HepG2 (cell line): ENCODE results near the gene DAAM1. TPM values are rescaled to one million over a fixed set of nuclear protein-coding genes. Genes with fewer than 3 reads are reported as not detected.

ENCODE experiments used
- ATAC-seq: fragments of 200-7000 bp; cut with Tn5 transposase; 3 replicates; pipeline ENCODE4 v1.9.1; 2020; ENCODE audit warnings: mild to moderate bottlenecking, moderate library complexity
- BruUV-seq: library from RNA; stranded (reverse); fragments of 400-500 nt; replicated peaks from 2 replicates; lab custom pipeline; 2021; lab: Mats Ljungman, UMichigan
- CTCF ChIA-PET: fragments of 300-600 bp; formaldehyde crosslinking; extraction: SDS; loops from one replicate; lab custom pipeline; 2021; ENCODE audit warnings: low total read pairs, inconsistent platforms, low intra/inter-chr PET ratio; lab: Yijun Ruan, JAX
- POLR2A ChIA-PET: fragments of 350-600 bp; sonication (Branson Sonifier 250); formaldehyde crosslinking; loops from one replicate; lab custom pipeline; 2020; ENCODE audit warnings: antibody characterized with exemption, inconsistent platforms; lab: Yijun Ruan, JAX
- DNase-seq: peaks from one replicate; pipeline ENCODE4 v3.0.0-alpha.2; 2015; ENCODE audit warnings: low spot score
- FAIRE-seq: peaks from 3 replicates; lab custom pipeline; 2011; peaks lifted over from hg19 to GRCh38; lab: Jason Lieb, UNC
- H2AFZ ChIP-seq: one replicate; pipeline ENCODE4 v1.6.1; 2011; ENCODE audit warnings: low read length, inconsistent platforms
- H3K27ac ChIP-seq: fragments of 300-600 bp; 3 replicates; pipeline ENCODE4 v1.8.0; 2011; ENCODE audit warnings: mixed run types, mild to moderate bottlenecking, mixed read lengths, low read length, inconsistent platforms; ENCODE audit not compliant: insufficient read depth; ENCODE audit errors: extremely low read length
- H3K27me3 ChIP-seq, 2 experiments: fragments of 200-600 bp in 1 of 2; 2 replicates in 1 of 2; 3 replicates in 1 of 2; pipeline versions ENCODE4 v1.6.0 to v1.8.0; 2011; ENCODE audit warnings: low read length in 2 of 2, mild to moderate bottlenecking in 2 of 2, moderate library complexity in 2 of 2, inconsistent platforms in 1 of 2; ENCODE audit not compliant: insufficient read depth in 2 of 2, control insufficient read depth in 1 of 2
- H3K36me3 ChIP-seq, 2 experiments: fragments of 200-600 bp in 1 of 2; replicated peaks in 1 of 2; 2 replicates in 1 of 2; 3 replicates in 1 of 2; pipeline versions ENCODE4 v1.5.1 to v1.8.0; 2011; ENCODE audit warnings: low read length in 2 of 2, inconsistent platforms in 1 of 2; ENCODE audit not compliant: insufficient read depth in 2 of 2, control insufficient read depth in 1 of 2
- H3K4me1 ChIP-seq: 2 replicates; pipeline ENCODE4 v1.5.1; 2012; ENCODE audit warnings: low read length, inconsistent platforms; ENCODE audit not compliant: insufficient read depth
- H3K4me2 ChIP-seq: 2 replicates; pipeline ENCODE4 v1.6.0; 2011; ENCODE audit warnings: low read depth, low read length, inconsistent platforms
- H3K4me3 ChIP-seq, 3 experiments: fragments of 200-600 bp in 1 of 3; sonication (generic), shearing (Covaris generic) in 1 of 3; replicated peaks in 1 of 3; 2 replicates each; pipeline ENCODE4 v1.5.1; 2011 to 2016; ENCODE audit warnings: low read length in 3 of 3, inconsistent platforms in 2 of 3, low read depth in 2 of 3, mild to moderate bottlenecking in 2 of 3, control low read depth in 1 of 3, mixed read lengths in 1 of 3; ENCODE audit not compliant: insufficient read depth in 1 of 3
- H3K79me2 ChIP-seq: one replicate; pipeline ENCODE4 v1.6.1; 2011; ENCODE audit warnings: low read length, inconsistent platforms; ENCODE audit not compliant: insufficient read depth
- H3K9ac ChIP-seq: 2 replicates; pipeline ENCODE4 v1.6.0; 2011; ENCODE audit warnings: mild to moderate bottlenecking, low read depth, low read length, inconsistent platforms; ENCODE audit not compliant: insufficient read depth
- H3K9me3 ChIP-seq: 2 replicates; pipeline ENCODE4 v1.5.1; 2012; ENCODE audit warnings: mild to moderate bottlenecking, low read length
- H4K20me1 ChIP-seq: 2 replicates; pipeline ENCODE4 v1.6.0; 2011; ENCODE audit warnings: inconsistent platforms, mild to moderate bottlenecking, low read length, moderate library complexity; ENCODE audit not compliant: insufficient read depth
- ASH2L ChIP-seq: fragments of 300-600, 200-600 bp; sonication (generic); IDR thresholded peaks from 2 replicates; pipeline ENCODE4 v1.7.0; 2017; ENCODE audit warnings: low read depth, mild to moderate bottlenecking, moderate library complexity, mixed read lengths, low read length; ENCODE audit not compliant: insufficient read length
- CEBPB ChIP-seq: IDR thresholded peaks from 2 replicates; pipeline ENCODE4 v1.6.1; 2011; ENCODE audit warnings: low read depth, low read length, improper control_type of control experiment, borderline replicate concordance
- ELF3 ChIP-seq: IDR thresholded peaks from 2 replicates; pipeline ENCODE4 v1.6.1; 2016; ENCODE audit warnings: missing genetic modification reagents, missing compliant biosample characterization
- KLF13 ChIP-seq: sonication (generic); formaldehyde crosslinking; IDR thresholded peaks from 2 replicates; pipeline ENCODE4 v1.4.0; 2020; ENCODE audit warnings: mild to moderate bottlenecking, missing genetic modification reagents
- MAFF ChIP-seq: IDR thresholded peaks from 2 replicates; pipeline ENCODE4 v1.6.1; 2011; ENCODE audit warnings: low read depth, low read length, improper control_type of control experiment
- MAFK ChIP-seq, 2 experiments: IDR thresholded peaks in 1 of 2; conservative IDR thresholded peaks in 1 of 2; 2 replicates each; pipeline ENCODE4 v1.6.1; 2011; ENCODE audit warnings: improper control_type of control experiment in 2 of 2, low read length in 2 of 2
- NFATC3 ChIP-seq: sonication (generic); formaldehyde crosslinking; IDR thresholded peaks from 2 replicates; pipeline ENCODE4 v1.5.1; 2020; ENCODE audit warnings: mild to moderate bottlenecking, missing genetic modification reagents
- NPAS2 ChIP-seq: sonication (generic); formaldehyde crosslinking; IDR thresholded peaks from 2 replicates; pipeline ENCODE4 v1.8.0; 2022; ENCODE audit warnings: mild to moderate bottlenecking, missing genetic modification reagents, borderline replicate concordance
- PATZ1 ChIP-seq: sonication (generic); formaldehyde crosslinking; IDR thresholded peaks from 2 replicates; pipeline ENCODE4 v1.4.0; 2020; ENCODE audit warnings: missing genetic modification reagents
- RFXAP ChIP-seq: sonication (generic); formaldehyde crosslinking; IDR thresholded peaks from 2 replicates; pipeline ENCODE4 v1.4.0; 2020; ENCODE audit warnings: missing genetic modification reagents, borderline replicate concordance
- ZNF136 ChIP-seq: sonication (generic); formaldehyde crosslinking; IDR thresholded peaks from 2 replicates; pipeline ENCODE4 v1.8.1; 2022; ENCODE audit warnings: low read depth, mild to moderate bottlenecking, moderate library complexity, missing genetic modification reagents
- ZNF280D ChIP-seq: sonication (generic); formaldehyde crosslinking; IDR thresholded peaks from 2 replicates; pipeline ENCODE4 v1.5.1; 2020; ENCODE audit warnings: mild to moderate bottlenecking, missing genetic modification reagents
- ZNF639 ChIP-seq: conservative IDR thresholded peaks from 2 replicates; pipeline ENCODE4 v1.6.1; 2018; ENCODE audit warnings: missing genetic modification reagents
- ZNF781 ChIP-seq: sonication (generic); formaldehyde crosslinking; IDR thresholded peaks from 2 replicates; pipeline ENCODE4 v1.5.1; 2020; ENCODE audit warnings: borderline replicate concordance, mild to moderate bottlenecking, missing genetic modification reagents; ENCODE audit errors: not compliant biosample characterization
- ZNF891 ChIP-seq: sonication (generic); formaldehyde crosslinking; IDR thresholded peaks from 2 replicates; pipeline ENCODE4 v1.5.0; 2020; ENCODE audit warnings: mild to moderate bottlenecking, missing genetic modification reagents
- WGBS: methylation state at CpG from one replicate; pipeline ENCODE4 v1.1.6; 2017; ENCODE audit warnings: low lambda C conversion rate; 5-methylcytosine and 5-hydroxymethylcytosine counted together
- in situ Hi-C: cut with HindIII; loops from 2 replicates; pipeline ENCODE4 v1.10.0; 2017; ENCODE audit warnings: low pct_unique_long_range_greater_than_20kb; ENCODE audit not compliant: extremely low pct_ligation_motif_present
- intact Hi-C: fragments of 100-400 bp; cut with micrococcal nuclease; formaldehyde crosslinking; loops from one replicate; pipeline ENCODE4 v1.10.0; 2022; ENCODE audit not compliant: unreplicated experiment
- polyA plus RNA-seq, 8 experiments: library from polyadenylated mRNA; depleted of rRNA in 3 of 8; stranded (reverse) in 7 of 8; unstranded in 1 of 8; fragments of >200 nt; fragmentation: Illumina TruSeq in 4 of 8; extraction: Trizol in 4 of 8; gene quantifications; 2 replicates each; pipeline versions ENCODE4 v1.2.1 to v1.2.3, GENCODE V29; 2011 to 2016; ENCODE audit warnings: low read depth in 4 of 8, missing spikeins in 1 of 8, mixed read lengths in 1 of 8; ENCODE audit not compliant: insufficient read depth in 1 of 8
- total RNA-seq, 5 experiments: library from RNA; depleted of rRNA; stranded (reverse); fragments of >200 nt; fragmentation: Illumina TruSeq; extraction: Trizol; gene quantifications; 2 replicates each; pipeline ENCODE4 v1.2.3, GENCODE V29; 2016; ENCODE audit warnings: low read depth in 1 of 5

Gene DAAM1
- total and polyA plus RNA-seq, 2 of the 13 experiments (the other 11 are each of a cell fraction or from before 2014, with no cell fraction given): 10.9 to 24.5 TPM

GRCh38 chr14:59407246-59408010 is 219.0 kb downstream of the DAAM1 start:
- peak; percentile 60 for ATAC-seq
- Histone ChIP-seq H4K20me1 (no peaks in the 10 kb centered on the region), H3K36me3 (no peaks in the 10 kb centered on the region), H3K27ac (peak overlapping the region; percentile 51), H3K4me1 (peaks cover 34% of the 10 kb centered on the region), H3K9ac (no peak overlapping the region), H3K27me3 (no peaks in the 10 kb centered on the region), H3K4me3 (no peak overlapping the region), H2AFZ (no peak overlapping the region), H3K9me3 (no peaks in the 10 kb centered on the region), H3K4me2 (no peak overlapping the region), H3K79me2 (no peaks in the 10 kb centered on the region)
- intact Hi-C loops (loop anchor here (5.0 kb wide), 1 partner anchor 45 kb away; no protein-coding TSS in a partner anchor), in situ Hi-C loops (no loop called here)
- WGBS: 32% methylated on average over 4 of the region's 4 CpGs
- DNase-seq: peak; percentile 26
- POLR2A ChIA-PET: no interaction called here
- FAIRE-seq: no peak
- CTCF ChIA-PET: no interaction called here
- BruUV-seq: no TSS peak
- TF ChIP-seq ZNF280D (no peak), ELF3 (no peak), RFXAP (no peak), ZNF891 (CRISPR knock-in tag) (no peak), NFATC3 (CRISPR knock-in tag) (no peak), ZNF136 (no peak), ZNF781 (no peak), MAFK (conservative IDR thresholded peaks at IDR 0.05 in 1 of 2, IDR thresholded peaks at IDR 0.05 in 1 of 2; ENCODE audit: low read length in 2 of 2) (peak; percentile 30 to 55; a peak in 3 of 4 replicates), CEBPB (peak; percentile 62; the same call in 1 of the 2 replicates), ZNF639 (CRISPR knock-in tag) (no peak), PATZ1 (no peak), NPAS2 (CRISPR knock-in tag) (no peak), KLF13 (CRISPR knock-in tag) (no peak), ASH2L (no peak), MAFF (peak; percentile 27; the same call in 1 of the 2 replicates)
